ENCODE data around the gene FAM72A.

- no peak for TF ChIP-seq CTCF (IDR thresholded peaks at IDR 0.05)
- TF ChIP-seq EZH2 (IDR thresholded peaks at IDR 0.05): no peak
Measured at GRCh38 chr1:206142011-206142410, 60.6 kb downstream of the FAM72A start.

Measured in neural progenitor cell (in vitro differentiated cells).